GM21423 (cell line): Measurements from ENCODE around the gene MLXIPL.
"Not testable (repeated sequence)": the region's sequence is repeated elsewhere in the genome, so short reads cannot be mapped to it uniquely, and the experiment has no call there.

Experiments used
- ATAC-seq: cut with Tn5 transposase; IDR thresholded peaks from one replicate; pipeline ENCODE4 v1.9.1; 2021; ENCODE audit warnings: mild to moderate bottlenecking, moderate library complexity; ENCODE audit not compliant: unreplicated experiment

MLXIPL gene

DNA sequence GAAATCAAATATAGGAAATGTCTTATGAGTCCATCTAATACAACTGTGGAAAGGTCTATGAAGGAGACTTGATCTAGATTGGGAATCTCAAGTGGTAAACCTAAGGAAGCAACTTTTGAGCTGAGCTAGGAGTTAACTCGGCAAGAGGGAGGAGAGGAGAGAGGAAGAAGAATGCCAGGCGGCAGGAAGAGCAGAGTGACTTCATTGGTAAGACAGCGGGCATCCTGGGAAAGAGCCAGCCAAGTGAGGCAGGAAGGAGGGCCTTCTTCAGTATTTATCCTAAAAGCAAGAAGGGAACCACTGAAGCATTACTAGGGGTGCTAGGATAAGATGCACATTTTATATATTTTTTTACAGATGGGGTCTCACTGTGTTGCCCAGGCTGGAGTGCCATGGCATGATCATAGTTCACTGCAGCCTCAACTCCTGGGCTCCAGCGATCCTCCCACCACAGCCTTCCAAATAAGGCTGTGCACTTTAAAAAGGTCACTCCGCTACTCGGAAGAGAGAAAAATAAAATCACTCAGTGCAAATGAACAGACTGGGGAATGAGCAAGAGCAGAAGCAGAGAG lies 68.8 kb downstream of the MLXIPL start:
- no peak for ATAC-seq

GRCh38 chr7:73550093-73550492 lies 74.2 kb downstream of the MLXIPL start:
- ATAC-seq: not testable (repeated sequence)

- no peak for ATAC-seq
Measured at GRCh38 chr7:73549176-73549575, 75.1 kb downstream of the MLXIPL start.

DNA sequence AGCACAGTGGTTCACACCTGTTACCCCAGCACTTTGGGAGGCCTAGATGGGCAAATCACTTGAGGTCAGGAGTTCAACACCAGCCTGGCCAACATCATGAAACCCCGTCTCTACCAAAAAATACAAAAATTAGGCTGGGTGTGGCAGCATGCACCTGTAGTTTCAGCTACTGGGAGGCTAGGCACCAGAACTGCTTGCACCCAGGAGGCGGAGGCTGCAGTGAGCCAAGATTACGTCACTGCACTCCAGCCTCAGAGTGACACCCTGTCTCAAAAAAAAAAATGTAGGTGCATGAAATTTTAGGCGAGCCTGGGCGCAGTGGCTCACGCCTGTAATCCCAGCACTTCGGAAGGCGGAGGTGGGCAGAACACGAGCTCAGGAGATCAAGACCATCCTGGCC lies 76.5 kb downstream of the MLXIPL start:
- ATAC-seq: no peak

DNA sequence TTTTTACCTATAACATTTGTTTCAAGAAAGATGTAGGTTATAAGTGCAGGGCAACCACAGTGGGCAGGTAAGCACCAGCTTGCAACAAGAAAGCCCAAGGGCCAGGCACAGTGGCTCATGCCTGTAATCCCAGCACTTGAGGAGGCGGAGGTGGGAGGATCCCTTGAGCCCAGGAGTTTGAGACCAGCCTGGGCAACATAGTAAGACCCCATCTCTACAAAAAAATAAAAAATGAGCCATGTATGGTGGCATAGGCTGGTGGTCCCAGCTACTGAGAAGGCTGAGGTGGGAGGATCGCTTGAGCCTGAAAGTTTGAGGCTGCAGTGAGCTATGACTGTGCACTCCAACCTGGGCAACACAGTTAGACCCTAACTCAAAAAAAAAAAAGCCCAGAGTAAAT lies 79.6 kb downstream of the MLXIPL start:
- ATAC-seq: no peak
